Measurements from ENCODE around the gene P2RY12.
A peak's percentile ranks its signal among the peaks of the same experiment; 100 is the strongest.

Gene P2RY12

DNA sequence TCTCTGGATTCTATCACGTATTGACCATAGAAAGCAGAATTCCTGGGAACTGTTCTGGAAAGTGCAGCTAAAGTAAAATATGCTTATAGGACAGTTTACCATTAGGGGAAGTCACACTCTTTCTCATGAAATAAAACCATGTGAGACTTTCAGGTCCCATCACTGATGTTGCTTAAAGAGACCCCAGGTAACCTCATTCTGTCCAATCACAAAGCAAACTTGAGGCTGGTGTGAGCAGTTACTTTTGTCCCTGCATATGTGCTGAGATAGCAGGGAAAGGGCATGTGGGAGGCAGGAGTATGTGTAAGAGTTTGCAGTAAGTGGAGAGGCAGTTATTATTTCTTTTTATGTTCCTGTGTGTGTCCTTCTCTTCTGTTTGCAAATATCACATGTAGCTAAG lies 84.0 kb downstream of the P2RY12 start:
- Histone ChIP-seq H3K4me1 (ENCODE audit: insufficient read depth, poor library complexity, severe bottlenecking) (peaks cover 38% of the 10 kb centered on the region), H3K9me3 (ENCODE audit: severe bottlenecking) (no peaks in the 10 kb centered on the region), H3K27me3 (ENCODE audit: insufficient read depth, poor library complexity, severe bottlenecking) (no peaks in the 10 kb centered on the region), H3K4me3 (ENCODE audit: severe bottlenecking) (no peak overlapping the region), H3K36me3 (ENCODE audit: low read depth) (peaks cover 78% of the 10 kb centered on the region), H3K27ac (ENCODE audit: poor library complexity, severe bottlenecking) (peak overlapping the region; percentile 99)
- no peak for TF ChIP-seq CTCF (IDR thresholded peaks at IDR 0.05; ENCODE audit: poor library complexity, severe bottlenecking)
- DNase-seq (ENCODE audit: low spot score) (no peak), ATAC-seq (ENCODE audit: low read depth) (no peak)

DNA sequence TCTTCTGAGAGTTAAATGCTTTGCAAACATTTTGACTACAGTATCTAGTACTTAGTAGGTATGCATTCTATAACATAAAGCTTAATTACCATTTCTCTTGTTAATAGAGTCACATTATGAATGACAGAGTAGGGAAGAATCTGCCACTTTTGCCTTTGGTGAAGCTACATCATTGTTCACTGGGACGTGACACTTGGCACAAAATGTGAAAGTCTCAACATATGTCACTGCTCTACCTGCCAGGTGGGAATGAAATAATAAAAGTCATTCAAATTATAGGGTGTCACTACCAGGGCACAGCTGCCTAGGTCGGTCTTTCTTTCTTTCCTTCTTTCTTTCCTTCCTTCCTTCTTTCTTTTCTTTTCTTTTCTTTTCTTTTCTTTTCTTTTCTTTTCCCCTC lies 85.5 kb downstream of the P2RY12 start:
- Histone ChIP-seq H3K27me3 (ENCODE audit: insufficient read depth, poor library complexity, severe bottlenecking) (no peaks in the 10 kb centered on the region), H3K36me3 (ENCODE audit: low read depth) (peaks cover 90% of the 10 kb centered on the region), H3K27ac (ENCODE audit: poor library complexity, severe bottlenecking) (no peak overlapping the region), H3K4me1 (ENCODE audit: insufficient read depth, poor library complexity, severe bottlenecking) (peaks cover 29% of the 10 kb centered on the region), H3K4me3 (ENCODE audit: severe bottlenecking) (no peak overlapping the region), H3K9me3 (ENCODE audit: severe bottlenecking) (no peaks in the 10 kb centered on the region)
- DNase-seq (ENCODE audit: low spot score) (no peak), ATAC-seq (ENCODE audit: low read depth) (no peak)
- TF ChIP-seq CTCF (IDR thresholded peaks at IDR 0.05; ENCODE audit: poor library complexity, severe bottlenecking), result no peak

DNA sequence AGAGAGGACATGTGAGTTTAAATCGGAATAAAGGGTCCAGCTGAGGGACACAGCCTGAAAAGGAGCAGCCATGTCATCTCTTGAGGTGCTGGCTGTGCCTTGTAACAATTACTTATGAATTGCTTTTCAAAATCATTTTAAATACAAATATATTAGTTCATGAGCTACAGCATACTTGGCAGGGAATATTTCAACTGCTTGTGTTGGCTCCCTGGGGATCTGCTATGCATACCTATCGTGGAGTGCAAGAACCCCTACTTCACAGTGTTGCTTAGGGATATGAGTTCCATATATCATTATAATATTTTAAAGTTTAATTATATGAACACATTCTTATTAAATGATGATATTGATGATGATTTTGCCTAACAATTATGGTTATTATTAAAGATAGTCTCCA lies 87.1 kb downstream of the P2RY12 start:
- Histone ChIP-seq H3K4me3 (ENCODE audit: severe bottlenecking) (no peak overlapping the region), H3K27me3 (ENCODE audit: insufficient read depth, poor library complexity, severe bottlenecking) (no peaks in the 10 kb centered on the region), H3K4me1 (ENCODE audit: insufficient read depth, poor library complexity, severe bottlenecking) (peaks cover 14% of the 10 kb centered on the region), H3K27ac (ENCODE audit: poor library complexity, severe bottlenecking) (no peak overlapping the region), H3K9me3 (ENCODE audit: severe bottlenecking) (no peaks in the 10 kb centered on the region), H3K36me3 (ENCODE audit: low read depth) (peaks cover 90% of the 10 kb centered on the region)
- TF ChIP-seq CTCF (IDR thresholded peaks at IDR 0.05; ENCODE audit: poor library complexity, severe bottlenecking), result no peak
- ATAC-seq (ENCODE audit: low read depth) (no peak), DNase-seq (ENCODE audit: low spot score) (no peak)

DNA sequence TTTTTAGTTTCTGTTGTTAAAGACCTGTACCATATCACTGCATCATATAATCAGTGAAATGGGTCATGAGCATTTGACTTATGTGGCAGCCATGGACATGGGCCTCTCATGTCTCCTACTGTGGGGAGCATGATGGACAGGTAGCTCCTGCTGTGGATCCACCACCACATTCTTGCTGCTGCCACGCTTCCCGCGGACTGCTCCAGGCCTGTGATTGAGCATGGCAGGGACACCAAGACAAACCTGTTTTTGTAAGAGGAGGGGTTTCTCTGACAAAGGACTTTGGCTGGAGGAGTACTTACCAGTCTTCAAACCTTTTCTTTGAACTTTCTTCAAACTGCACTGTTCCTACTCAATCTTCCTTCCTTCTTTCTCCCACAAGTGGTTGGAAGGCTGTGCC lies 88.3 kb downstream of the P2RY12 start:
- Histone ChIP-seq H3K36me3 (ENCODE audit: low read depth) (peaks cover 84% of the 10 kb centered on the region), H3K9me3 (ENCODE audit: severe bottlenecking) (no peaks in the 10 kb centered on the region), H3K27ac (ENCODE audit: poor library complexity, severe bottlenecking) (no peak overlapping the region), H3K27me3 (ENCODE audit: insufficient read depth, poor library complexity, severe bottlenecking) (no peaks in the 10 kb centered on the region), H3K4me1 (ENCODE audit: insufficient read depth, poor library complexity, severe bottlenecking) (peaks cover 2% of the 10 kb centered on the region), H3K4me3 (ENCODE audit: severe bottlenecking) (no peak overlapping the region)
- no peak for DNase-seq (ENCODE audit: low spot score)
- no peak for TF ChIP-seq CTCF (IDR thresholded peaks at IDR 0.05; ENCODE audit: poor library complexity, severe bottlenecking)
- no peak for ATAC-seq (ENCODE audit: low read depth)

DNA sequence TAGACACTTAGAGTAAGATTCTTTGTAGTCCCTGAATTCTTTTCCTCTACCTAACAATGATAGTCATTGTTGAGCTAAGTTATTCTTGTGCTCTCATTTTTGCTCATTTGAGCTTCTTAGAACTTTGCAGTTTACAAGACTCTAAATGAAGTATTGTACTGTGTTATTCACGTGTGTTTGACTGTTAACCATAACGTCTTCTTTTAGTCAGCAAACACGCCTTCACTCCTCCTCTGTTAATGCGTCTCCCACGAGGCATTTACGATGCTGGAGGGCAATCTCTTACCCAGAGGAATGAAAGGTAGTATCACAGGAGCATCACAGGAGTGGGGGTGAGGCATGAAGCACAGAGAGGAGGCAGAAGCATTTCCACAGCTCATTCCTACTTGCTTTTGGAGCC lies 91.4 kb downstream of the P2RY12 start:
- H3K36me3 ChIP-seq (ENCODE audit: low read depth), result peaks cover 55% of the 10 kb centered on the region
- TF ChIP-seq CTCF (IDR thresholded peaks at IDR 0.05; ENCODE audit: poor library complexity, severe bottlenecking), result no peak
- no peaks in the 10 kb centered on the region for H3K9me3 ChIP-seq (ENCODE audit: severe bottlenecking)
- DNase-seq (ENCODE audit: low spot score) (no peak), ATAC-seq (ENCODE audit: low read depth) (peak; percentile 47; the same call in 2 of the 3 replicates)
- no peak overlapping the region for H3K27ac ChIP-seq (ENCODE audit: poor library complexity, severe bottlenecking)
- H3K4me3 ChIP-seq (ENCODE audit: severe bottlenecking), result no peak overlapping the region
- no peaks in the 10 kb centered on the region for H3K27me3 ChIP-seq (ENCODE audit: insufficient read depth, poor library complexity, severe bottlenecking)
- no peaks in the 10 kb centered on the region for H3K4me1 ChIP-seq (ENCODE audit: insufficient read depth, poor library complexity, severe bottlenecking)
